GM19239 (cell line): Measurements from ENCODE around the gene MAP3K7CL.

ENCODE experiments used
- DNase-seq: peaks from one replicate; pipeline ENCODE4 v3.0.0; 2011; ENCODE audit warnings: low spot score; ENCODE audit not compliant: insufficient read length
- FAIRE-seq: peaks from 2 replicates; lab custom pipeline; 2011; peaks lifted over from hg19 to GRCh38; lab: Jason Lieb, UNC

MAP3K7CL gene, protein sequence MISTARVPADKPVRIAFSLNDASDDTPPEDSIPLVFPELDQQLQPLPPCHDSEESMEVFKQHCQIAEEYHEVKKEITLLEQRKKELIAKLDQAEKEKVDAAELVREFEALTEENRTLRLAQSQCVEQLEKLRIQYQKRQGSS

DNA sequence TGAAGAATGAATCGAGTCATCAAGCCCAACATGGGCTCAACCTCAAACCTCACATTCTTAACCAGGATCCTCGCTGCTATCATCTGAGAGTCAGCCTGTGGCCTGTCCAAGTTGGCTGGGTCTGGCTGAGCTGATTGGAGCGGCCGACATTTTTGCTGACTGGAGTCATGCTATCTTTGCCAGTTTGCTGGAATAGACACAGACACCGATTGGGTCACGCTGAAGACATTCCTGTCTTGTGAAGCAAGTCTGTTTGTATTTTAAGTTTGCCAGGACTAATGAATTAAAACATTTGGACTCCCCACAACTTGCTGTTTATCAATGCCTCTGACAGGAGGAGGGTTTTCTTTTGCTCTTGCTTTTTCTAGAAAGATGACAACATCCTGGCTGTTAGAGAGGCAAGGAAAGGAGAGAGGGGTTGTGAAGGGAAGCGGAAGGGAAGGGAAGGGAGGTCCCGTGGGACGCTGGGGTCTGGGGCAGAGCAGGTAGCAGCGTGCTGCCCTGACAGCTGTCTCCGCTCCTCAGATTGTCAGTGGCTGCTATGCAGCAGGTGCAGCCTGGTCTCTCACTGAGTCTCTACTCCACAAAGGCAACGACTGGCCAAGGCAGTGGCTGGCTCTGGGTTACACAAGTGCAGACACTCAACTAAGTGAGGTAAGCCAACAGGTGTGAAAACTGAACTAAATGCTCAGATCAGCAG is at the start of gene MAP3K7CL:
MAP3K7CL (plus strand) TSS at position 375 of the 700 bp plus-strand sequence. CDS start 2,701 bp downstream, outside the sequence.
- FAIRE-seq, result no peak
- no peak for DNase-seq

DNA sequence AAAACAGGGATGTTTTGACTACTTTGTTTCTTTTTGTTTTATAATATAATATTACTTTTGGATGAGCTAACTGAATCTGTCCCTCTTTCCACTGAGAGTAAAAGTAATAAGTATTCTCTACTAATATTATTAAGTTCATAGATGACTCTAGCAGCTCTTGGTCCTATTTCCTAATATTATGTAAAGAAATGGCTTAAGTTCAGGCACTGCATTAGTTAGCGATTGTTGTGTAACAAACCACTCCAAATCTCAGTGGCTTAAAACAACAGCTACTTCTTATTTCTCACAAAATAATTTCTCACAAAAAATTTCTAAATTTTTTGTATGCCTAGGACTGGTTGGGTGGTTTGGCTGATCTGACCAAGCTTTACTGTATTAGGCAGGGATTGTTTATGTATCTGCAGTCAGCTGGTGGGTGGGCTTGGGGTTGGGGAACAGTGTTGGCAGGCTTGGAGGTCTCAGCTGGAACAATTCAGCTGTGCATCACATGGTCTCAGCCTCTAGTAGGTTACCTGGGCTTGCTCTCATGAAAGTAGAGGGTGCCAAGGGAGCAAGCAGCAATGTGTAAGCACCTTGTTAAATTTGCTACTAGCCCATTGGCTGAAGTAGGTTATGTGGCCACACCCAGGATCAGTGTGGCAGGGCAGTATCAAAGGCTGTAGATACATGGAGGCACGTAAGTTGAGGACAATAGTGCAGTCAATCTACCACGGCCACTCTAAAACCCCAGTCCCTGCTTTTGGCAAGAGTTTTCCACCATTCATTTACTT is 48.2 kb upstream of the MAP3K7CL start:
- no peak for DNase-seq
- FAIRE-seq, result no peak

DNA sequence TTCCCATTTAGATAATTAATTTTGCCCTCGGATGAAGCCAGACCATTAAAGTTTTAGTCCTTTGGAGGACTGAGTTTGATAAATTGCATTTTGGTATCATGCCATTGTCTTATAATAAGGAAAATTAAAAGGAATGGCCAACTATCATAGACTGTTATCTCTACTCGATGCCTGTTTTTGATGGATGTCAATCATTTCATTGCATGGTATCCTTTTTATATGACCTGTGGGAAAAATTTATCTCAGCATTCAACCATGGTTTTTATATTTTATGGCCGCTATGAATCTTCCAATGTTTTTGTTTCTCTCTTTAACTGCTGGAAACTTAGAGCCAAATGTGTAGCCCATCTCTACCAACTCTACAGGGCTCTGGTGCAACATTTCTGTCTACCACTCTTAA is 47.1 kb upstream of the MAP3K7CL start:
- DNase-seq (no peak), FAIRE-seq (no peak)

DNA sequence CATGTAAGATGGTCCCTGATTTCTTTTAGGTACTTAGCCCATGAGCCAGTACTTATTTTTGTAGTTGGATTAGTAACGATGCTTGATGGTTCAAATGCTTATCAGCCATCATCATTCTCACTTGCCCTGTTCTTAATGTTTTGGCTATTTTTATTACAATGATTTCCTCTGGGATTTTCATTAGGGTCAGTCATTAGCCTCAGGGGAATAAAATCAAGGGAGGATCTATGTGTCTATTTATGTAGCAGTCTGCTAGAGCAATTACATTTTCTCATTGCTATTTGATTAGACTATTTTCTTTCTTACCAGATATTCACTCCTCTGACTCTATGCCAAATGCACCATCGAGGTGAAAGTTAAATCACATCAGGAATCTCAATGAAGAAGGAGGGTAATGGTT is 46.1 kb upstream of the MAP3K7CL start:
- DNase-seq (no peak), FAIRE-seq (no peak)

DNA sequence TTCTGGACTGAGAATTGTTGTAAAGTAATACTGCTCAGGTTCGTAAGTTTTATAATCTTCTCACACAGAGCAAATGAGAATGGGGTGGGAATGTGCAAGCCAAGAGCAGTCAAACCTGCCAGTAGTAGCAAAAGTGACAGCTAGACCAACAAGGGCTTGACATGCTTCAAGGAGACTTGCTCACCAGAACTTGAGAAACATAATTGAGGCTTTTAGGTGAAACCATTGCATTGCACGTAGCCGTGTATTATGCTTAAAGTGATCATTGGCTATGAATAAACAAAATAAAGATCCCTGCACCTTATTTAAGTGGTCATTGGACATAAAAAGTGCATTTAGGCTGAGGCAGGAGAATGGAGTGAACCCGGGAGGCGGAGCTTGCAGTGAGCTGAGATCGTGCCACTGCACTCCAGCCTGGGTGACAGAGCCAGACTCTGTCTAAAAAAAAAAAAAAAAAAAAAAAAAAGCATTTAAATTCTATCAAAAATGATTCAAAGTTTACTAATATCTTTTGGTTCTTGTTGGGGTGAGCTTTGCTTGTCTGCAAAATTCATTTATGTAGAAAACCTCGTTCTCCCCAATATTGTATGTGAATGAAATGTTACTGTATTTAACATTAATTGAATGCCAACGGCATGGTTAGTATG is 45.2 kb upstream of the MAP3K7CL start:
- FAIRE-seq, result no peak

DNA sequence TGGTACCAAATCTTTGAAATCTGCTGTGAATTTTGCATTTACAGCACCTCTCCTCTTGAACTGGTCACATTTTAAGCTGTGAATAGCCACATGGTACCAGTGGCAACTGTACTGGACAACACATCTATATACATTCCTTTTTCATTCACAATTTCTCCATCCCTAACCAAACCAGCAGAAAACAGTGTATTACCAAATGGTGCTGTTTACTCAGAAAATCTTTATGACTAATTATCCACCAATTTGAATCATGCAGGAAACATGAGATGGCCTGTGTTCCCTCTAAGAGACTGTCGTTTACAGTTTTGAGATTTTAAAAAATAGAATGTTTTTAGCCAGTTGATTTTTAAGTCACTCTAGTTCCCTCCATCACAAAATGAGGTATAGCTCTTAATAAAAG is 39.4 kb upstream of the MAP3K7CL start:
- FAIRE-seq (no peak), DNase-seq (no peak)

More for the DNA sequence above, 45.2 kb upstream of the MAP3K7CL start:
- DNase-seq, result no peak

DNA sequence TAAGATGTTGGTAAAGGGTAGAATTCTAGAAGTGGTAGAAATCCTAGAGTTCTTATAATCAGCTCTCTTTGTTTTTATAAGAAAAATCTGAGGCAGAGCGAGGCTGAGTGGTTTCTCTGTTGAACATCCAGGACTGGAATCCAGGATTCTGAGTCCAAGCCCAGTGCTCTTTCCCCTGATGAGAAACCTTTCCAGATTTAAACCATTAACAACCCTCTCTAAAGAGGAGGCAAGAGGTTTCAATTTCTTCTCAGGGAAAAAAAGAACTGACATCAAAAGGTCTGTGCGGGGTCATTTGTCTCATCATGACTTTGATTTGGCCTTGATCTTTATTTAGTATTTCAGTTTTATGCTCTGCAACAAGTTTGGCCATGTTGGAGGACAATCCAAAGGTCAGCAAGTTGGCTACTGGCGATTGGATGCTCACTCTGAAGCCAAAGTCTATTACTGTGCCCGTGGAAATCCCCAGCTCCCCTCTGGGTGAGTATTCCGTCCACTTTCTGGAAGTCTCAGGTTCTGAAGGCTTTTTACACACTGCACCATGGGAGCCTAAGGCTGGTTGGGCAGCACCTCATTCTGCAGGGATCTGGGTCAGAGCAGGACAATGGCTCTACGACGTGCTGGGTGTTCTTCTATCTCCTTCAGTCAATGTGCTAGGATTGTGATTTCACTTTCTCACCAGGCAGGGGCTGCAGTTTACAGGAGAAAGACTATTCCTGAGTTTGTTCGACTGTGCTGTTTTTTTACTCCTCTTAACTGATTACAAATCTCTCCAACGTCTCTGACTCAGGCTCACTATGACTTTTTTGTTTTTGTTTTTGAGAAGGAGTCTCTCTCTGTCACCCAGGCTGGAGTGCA is 38.1 kb upstream of the MAP3K7CL start:
- FAIRE-seq, result no peak
- no peak for DNase-seq

DNA sequence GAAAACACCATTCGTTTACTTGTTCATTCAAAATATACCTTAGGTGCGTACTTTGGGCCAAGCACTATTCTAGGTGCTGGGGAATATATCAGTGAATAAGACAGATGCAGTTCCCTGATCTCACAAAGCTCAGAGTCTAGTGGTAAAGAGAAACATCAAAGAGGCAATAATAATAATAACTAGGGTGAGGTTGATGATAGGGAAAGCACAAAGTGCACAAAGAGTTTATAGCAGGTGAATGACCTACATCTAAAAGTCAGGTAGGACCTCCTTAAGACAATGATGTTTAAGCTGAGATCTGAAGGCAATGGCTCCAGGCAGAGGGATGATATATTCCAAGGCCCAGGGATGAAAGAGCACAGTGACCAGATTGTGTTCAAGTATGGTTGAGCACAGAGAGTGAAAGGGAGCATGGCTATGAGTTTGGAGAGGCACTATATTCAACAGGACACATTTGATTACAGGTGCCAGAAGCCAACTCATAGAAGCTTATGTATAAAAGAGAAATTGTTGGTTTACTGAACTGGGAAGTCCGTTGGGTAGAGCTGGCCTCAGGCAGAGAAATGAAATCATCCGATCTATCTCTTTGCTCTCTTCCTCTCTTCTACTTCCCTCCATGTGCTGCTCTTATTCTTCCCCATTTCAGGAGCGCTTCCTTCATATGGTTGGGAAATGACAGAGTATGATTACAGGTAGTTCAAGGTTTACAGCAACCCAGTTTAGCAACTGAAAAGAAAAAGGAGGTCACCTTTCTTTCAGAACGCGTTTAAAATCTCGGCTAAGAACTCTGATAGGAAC is 34.0 kb upstream of the MAP3K7CL start:
- DNase-seq, result no peak
- no peak for FAIRE-seq

DNA sequence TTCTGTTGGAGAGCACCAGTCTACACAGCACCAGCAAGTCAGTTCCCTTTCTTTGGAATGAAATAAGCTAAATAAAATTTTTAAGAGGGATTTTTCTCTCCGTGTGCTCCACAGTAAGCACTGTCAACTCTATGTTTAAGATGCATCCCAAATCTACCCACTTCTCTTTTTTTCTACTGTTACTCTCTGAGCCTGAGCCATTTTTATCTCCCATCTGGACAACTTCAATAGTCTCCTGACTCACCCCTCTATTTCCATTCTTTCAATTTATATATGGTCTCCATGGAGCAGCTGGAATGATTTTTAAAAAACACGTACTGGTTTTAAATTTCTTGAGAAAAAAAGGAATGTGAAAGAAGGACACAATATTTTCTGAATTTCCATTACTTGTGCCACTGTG is 32.3 kb upstream of the MAP3K7CL start:
- FAIRE-seq (no peak), DNase-seq (no peak)

DNA sequence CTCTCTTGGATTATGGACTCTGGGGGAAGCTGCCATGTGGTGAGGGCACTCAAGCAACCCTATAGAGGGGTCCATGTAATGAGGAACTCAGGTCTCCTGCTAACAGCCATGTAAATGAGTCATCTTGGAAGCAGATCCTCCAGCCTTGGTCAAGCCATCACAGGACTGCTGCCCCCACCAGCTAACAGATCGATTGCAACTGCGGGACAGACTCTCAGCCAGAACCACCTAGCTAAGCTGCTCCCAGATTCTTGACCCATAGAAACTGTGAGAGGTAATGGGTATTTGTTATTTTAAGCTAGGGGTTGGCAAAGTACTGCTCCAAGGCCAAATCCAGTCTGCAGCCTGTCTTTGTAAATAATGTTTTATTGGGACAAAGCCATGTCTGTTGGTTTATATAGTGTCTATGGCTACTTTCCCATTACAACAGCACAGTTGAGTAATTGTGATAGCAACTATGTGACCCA is 27.6 kb upstream of the MAP3K7CL start:
- FAIRE-seq, result no peak
- DNase-seq, result no peak

DNA sequence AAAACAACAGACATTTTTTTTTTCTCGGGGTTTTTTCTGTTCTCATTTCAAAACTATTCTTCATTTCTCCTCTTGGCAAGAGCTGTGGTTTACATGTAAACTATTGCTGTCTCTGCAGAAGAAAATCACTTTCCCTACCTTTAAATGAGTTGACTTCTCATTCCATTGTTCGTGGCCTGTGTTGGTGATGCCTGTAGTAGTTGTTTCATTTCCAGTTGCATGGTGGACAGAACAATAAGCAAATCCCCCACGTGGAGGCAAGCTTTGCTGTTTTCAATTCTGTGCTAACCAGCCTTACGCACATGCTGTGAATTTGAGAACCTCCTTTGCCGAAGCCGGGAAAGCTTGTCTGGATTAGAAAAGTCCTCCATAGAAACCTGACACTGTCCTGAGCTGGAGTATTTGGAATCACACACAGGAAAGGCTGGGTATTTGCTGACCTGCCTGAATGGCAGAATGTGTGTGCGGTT is 26.2 kb upstream of the MAP3K7CL start:
- FAIRE-seq, result no peak
- no peak for DNase-seq

DNA sequence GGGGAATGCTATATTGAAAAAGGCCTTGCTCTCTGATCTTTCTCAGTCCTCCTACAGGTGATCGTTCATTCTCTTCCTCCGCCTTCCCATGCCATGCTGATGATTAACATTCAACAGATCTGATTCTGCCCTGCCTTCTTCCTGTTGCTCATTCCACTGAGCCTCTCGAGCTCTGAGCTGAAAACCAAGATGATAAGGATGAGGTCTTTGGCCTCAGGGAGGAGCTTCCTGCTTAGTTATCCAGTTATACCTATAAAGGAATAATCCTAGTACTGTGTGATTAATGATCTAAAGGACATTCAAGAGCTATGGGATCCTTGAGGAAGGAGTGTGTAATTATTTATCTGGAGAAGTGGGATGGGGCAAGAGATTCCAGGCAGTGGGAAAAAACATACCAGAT is 25.2 kb upstream of the MAP3K7CL start:
- DNase-seq, result no peak

DNA sequence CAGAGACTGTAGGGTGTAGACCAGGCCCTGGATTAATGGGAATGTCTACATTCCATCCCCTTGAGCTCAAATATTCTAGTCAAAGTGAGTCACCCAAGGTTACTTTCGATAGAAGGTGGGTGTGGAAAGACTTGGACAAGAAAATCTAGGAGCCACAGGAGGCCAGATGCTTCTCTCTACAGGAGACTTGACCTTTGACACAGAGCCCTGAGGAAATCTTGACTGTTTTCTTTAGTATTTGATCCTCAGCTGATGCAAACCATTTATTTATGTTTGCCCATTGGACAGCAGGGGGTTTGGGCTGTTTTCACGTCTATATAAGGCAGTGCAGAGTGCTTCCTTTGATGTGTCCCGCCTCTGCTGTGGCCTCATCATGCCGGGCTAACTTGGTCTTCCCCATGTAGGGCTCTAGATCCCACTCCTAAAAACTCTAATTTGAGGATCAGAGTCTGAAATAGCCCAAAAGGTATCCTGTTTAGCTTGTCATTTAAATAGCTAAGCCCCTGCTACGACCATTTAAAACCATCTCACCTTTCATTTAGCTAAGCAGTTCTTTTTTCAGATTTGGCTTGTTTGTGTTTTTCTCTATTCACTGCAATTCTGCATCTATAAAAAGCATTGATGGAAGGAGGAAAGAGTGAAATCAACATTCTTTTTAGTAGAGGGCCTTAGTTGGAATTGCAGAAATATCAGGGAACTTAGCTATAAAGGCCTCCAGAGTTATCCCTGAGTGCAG is 15.5 kb upstream of the MAP3K7CL start:
- DNase-seq (no peak), FAIRE-seq (no peak)

More for the DNA sequence above, 25.2 kb upstream of the MAP3K7CL start:
- FAIRE-seq, result no peak

DNA sequence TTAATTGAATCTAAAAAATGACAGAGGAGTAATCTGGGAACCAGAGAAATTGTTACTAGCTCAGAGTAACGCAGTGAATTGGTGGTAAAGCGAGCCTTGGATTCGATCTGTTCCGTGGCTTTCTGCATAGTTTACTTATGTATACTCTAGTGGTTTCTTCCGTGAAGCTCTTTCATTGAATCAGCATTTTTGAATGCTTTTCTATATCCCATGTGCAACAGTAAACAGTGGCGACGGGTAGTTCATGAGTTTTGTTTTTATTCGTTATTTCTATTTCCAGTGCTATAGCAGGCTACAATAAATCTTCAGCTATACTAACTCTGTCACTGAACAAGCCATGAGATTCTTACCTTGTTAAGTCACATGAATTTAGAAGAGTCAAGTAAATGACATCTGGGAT is 14.5 kb upstream of the MAP3K7CL start:
- no peak for DNase-seq
- FAIRE-seq, result peak; percentile 56

DNA sequence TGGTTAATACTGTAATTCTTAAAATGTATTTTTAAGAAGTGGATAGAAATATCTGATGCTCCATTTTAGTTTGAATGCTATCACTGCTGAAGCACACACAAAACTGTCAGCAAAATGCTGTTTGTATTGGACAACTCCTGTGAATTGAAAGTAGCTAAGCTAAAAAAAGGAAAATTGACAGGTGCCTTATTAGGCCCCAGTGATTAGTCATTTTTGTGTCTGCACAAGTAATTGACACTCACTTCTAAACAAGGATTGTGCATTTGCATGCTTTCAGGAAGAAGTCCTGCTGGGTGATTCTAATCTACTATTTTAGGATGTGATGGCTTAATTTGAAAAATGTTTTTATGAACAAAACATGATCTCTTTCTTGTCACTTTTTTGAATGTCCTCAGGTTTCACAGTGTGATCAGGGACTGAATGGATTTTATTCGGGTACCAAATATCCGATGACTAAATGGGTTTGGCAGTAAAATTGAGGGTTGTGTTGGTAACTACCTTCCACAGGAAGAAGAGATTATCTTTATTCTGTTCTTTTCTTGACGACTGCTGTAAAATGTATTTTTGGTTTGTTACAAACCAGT is 13.0 kb upstream of the MAP3K7CL start:
- DNase-seq, result no peak

DNA sequence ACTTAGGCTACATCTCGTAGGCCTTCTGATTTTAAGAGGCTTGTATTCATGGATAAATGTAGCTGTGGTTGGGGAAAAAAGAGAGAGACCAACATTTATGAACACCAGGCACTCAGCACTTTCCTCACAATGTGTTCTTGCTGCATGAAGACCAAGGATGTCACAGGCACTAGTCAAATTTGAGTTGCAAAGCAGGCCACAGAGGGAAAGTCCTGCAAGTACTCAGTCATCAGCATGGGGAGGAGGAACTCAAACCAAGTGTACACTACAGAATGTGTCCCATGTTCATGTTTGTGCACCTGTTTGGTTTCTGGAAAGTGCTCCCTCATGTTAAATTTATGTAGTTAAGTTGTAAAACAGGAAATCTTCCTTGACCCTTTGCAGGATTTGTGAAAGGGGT is 8.7 kb upstream of the MAP3K7CL start:
- DNase-seq (no peak), FAIRE-seq (peak; percentile 90)

More for the DNA sequence above, 13.0 kb upstream of the MAP3K7CL start:
- peak; percentile 48 for FAIRE-seq

DNA sequence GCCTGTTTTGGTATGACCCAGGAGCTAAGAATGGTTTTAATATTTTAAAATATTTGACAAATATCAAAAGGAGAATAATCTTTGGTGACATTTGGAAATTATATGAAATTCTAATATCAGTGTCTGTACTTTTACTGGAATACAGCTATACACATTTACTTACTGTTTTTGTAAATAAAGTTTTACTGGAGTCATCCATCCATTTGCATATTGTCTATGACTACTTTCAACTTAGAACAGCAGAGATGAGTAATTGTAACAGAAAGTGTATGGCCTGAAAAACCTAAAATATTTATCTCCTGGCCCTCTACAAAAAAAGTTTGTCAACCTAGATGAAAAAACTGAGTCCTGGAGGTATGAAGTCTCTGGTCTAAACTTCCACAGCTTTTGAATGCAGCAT is 5.8 kb upstream of the MAP3K7CL start:
- DNase-seq, result no peak
- no peak for FAIRE-seq

DNA sequence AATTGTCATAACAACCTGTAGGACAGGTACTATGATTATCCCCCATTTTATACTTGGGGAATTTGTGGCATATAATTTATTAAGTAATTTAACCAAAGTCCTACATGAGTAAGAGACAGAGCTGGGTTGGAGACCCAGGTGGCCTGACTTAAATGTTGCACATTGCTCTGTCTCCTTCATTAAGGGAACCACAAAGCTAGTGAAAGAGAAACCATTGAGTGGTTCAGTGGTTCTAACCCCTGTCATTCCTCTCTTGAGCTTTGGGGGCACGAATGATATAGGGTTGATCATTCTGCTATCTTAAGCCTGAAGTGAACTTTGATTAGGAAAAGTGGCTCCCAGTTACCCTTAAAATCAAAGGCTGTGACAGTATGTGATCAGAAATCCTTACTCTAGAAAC is 5.3 kb upstream of the MAP3K7CL start:
- FAIRE-seq, result peak; percentile 92

More for the DNA sequence above, 5.3 kb upstream of the MAP3K7CL start:
- peak; percentile 36 for DNase-seq
